HG02852 (cell line): Measurements from ENCODE around the gene ROBO1.
"Not testable (repeated sequence)": the region's sequence is repeated elsewhere in the genome, so short reads cannot be mapped to it uniquely, and the experiment has no call there.

Experiments
- ATAC-seq: cut with Tn5 transposase; IDR thresholded peaks from one replicate; pipeline ENCODE4 v1.9.1; 2021; ENCODE audit warnings: mild to moderate bottlenecking, moderate library complexity; ENCODE audit not compliant: unreplicated experiment

Gene ROBO1

DNA sequence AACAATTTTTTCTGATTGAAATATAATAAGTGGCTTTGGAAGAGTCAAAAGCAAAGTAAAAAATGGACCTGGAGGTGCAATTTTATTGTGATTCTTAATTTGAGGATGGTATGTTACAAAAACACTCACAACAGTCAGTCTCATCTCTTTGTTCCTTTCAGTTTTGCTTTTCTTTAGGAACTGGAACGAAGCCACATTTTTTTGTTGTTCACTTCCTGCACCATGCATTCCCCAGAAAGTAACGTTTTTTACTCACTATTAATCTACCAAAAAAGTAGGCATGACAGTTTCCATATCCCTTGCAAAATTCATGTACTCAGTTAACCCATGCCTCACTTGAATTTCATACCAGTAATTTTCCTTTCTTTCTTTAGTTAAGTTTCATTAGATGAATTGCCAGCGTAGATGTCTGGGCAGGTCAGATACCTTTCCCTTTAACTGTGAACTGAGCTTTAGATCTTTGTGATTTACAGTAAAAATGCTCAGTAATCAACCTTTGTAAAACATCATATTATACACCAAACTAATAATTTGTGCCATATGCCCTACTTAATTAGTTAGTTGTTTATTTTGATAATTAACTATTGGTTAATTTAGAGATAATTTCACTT, 384.3 kb downstream of the ROBO1 start:
- ATAC-seq: no peak

DNA sequence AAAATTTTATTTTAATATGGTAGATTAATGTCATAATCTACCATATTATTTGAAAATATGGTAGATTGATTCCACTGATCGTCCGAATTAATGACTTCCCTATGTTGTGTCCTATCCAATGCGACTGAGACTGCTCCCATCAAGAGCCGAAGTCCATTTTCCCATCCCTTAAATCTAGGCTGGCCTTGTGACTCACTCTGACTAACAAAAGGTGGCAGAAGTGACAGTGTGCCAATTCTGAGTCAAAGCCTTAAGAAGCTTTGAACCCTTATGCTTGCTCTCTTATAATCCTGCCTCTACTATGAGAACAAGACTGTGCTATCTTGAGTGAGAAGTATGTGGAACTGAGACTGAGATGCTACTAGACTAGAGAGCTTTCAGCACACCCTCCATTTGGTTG, 387.2 kb downstream of the ROBO1 start:
- ATAC-seq: no peak

GRCh38 chr3:79378064-79378463, 389.7 kb downstream of the ROBO1 start:
- ATAC-seq: no peak

GRCh38 chr3:79369306-79369705, 398.5 kb downstream of the ROBO1 start:
- no peak for ATAC-seq

- ATAC-seq: no peak
Observed at GRCh38 chr3:79368403-79368802, 399.4 kb downstream of the ROBO1 start.

GRCh38 chr3:79367803-79368202, 400.0 kb downstream of the ROBO1 start:
- ATAC-seq: no peak

- no peak for ATAC-seq
Observed at GRCh38 chr3:79367066-79367465, 400.7 kb downstream of the ROBO1 start.

- ATAC-seq: no peak
Observed at GRCh38 chr3:79366414-79366813, 401.4 kb downstream of the ROBO1 start.

GRCh38 chr3:79364784-79365183, 403.0 kb downstream of the ROBO1 start:
- no peak for ATAC-seq

DNA sequence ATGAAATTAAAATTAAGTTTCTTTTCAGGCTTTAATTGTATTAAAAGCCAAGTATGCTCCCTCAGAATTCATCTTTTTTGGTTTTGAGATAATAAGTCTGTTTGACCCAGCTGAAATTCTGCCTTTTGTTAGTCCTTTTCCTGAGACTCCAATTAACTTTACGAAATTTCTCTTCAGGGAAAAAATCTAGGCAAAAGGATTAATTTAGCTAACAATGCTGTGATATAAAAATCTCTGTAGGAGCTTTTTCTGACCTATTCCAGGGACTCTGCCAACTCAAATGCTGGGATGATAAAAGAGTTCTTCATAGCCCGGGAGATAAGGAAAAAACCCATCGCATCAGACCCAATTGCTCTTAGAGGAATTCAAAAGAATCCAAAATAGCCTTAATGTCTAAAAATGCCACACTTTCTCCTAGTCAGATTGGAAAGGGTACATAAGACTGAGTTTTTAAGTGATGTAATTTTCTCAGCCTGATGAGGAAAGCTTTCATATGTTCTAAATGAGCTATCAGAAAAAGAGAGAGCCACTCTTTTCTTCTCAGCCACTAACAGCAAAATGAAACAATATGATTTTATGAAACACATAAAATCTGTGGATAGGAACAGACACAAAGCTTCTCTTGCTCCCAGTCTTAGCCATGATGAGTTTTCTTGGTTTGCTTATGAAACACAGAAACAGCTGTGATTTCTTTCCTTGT, 405.1 kb downstream of the ROBO1 start:
- no peak for ATAC-seq

DNA sequence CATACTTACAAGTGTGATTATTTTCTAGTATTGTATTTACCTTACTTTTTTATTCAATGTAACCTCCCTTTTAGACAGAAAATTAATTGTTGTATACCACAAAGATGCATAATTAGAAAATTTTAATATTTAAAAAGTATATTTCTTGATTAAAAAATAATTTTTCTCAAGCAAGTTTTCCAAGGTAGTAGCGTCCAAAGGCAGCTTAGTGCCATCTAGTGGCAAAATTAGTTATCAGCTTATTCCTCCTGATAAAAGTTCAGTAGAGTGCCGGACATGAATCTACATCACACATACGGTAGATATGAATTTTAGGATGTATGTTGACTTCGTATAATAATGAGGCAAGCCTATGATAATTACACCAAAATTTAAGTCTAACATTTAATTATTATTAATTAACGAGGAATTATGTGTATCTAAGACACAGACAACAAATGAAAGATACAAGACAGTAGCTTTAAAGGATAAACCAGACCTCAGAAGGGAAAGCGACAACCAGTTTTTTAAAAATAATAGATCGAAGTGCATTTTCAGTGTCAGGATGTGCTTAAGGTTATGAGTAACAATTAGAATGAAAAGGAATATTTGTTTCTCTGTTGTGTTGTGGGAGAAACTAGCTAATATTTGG, 405.9 kb downstream of the ROBO1 start:
- ATAC-seq: peak; percentile 82

GRCh38 chr3:79358327-79358726, 409.5 kb downstream of the ROBO1 start:
- ATAC-seq: no peak

DNA sequence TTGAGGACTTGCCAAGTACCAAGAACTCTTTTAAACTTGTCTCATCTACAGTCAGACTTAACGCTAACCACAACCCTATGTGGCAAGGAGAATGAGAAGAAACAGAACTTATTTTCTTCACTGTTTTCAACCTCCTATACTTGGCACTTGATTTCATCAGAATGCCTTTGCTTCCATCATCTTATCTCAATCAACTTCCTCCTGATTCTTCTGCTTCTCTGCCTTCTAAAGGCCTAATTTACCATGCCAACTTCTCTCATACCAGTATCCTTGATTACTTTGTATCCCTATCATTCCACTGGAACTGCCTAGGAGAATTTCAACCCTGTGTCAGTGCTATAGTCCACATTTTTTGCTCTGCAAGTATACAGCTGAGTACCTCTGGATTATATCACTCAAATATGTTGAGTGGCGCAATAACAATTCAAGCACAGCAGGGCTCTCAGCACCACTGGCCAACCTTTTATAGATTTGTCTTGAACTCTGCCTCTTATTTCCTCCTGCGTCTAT, 413.6 kb downstream of the ROBO1 start:
- ATAC-seq: no peak

DNA sequence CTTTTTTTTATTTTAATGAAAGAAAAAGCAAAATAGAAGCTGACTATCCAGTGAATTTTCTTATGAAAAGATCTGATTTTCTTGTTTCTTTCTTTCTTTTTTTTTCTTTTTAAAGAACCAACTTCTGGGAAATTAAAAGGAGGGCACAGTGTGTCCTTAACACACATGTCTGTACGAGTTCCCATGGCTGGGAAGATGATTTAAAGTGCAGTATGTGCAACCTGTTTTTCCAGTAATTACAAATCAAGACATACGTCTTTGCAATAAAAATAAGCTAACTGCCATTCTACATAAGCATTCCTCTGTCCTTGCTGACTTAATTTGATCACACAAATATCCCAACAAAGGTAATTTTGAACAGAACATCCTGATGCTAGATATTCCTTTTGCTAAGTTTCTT, 416.1 kb downstream of the ROBO1 start:
- ATAC-seq: no peak

DNA sequence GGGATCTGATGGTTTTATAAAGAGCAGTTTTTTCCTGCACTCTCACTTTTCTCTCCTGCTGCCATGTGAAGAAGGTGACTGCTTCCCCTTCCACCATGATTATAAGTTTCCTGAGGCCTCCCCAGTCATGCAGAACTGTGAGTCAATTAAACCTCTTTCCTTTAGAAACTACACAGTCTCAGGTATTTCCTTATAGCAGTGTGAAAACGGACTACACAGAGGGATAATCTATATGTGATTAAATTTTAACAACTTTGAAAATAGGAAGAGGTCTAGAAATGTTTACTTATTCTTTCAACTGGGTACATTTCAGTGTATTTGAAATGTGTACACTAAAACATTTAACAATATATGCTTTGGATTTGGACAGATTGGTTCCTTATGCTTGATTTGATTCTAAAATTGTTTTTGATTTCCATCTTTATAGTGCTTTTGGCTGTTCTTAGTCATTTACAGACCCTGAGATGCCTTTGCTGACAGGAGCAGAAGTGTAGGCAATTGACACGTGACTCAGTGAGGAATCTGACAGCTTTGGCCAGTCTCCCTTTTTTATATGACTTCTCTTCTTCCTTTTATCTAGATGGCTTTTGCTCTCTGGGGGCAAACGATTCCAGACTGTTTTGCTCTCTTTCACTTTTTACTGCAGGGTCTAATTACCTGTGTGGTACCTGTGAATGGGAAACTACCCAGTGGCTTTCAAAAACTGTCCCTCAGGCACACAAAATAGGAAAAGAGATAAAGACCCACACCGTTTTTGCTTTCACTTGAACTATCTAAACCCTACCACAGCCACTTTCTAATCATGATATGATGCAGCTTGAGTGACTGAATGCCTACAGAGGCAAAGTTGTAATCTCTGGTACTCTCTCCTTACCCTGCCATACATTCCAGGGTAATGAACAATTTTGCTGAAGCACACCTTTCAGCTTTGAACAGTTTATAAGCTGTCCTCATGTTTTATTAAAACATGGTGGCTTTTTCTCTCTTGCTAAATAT, 422.6 kb downstream of the ROBO1 start:
- no peak for ATAC-seq

- no peak for ATAC-seq
Observed at GRCh38 chr3:79341961-79342360, 425.8 kb downstream of the ROBO1 start.

- ATAC-seq: no peak
Observed at GRCh38 chr3:79339846-79340245, 428.0 kb downstream of the ROBO1 start.

- ATAC-seq: no peak
Observed at GRCh38 chr3:79337798-79338197, 430.0 kb downstream of the ROBO1 start.

DNA sequence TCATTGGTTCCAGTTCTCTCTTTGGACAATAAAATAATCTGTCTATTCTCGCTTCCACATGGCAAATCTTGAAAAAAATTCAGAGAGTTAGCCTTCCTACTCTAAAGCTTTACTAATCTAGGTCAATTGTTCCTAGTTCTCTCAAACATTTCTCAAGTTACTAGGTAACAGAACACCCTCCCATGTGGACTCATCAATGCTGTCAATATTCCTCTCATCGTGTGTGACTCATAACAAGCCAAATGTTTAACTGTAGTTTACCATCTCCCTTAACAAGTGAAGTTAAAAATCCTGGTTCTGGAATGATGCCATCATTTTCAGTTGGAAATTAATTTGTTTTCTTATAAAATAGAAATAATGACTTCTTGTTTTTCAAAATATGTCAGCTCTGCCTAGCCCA, 438.6 kb downstream of the ROBO1 start:
- ATAC-seq: no peak

DNA sequence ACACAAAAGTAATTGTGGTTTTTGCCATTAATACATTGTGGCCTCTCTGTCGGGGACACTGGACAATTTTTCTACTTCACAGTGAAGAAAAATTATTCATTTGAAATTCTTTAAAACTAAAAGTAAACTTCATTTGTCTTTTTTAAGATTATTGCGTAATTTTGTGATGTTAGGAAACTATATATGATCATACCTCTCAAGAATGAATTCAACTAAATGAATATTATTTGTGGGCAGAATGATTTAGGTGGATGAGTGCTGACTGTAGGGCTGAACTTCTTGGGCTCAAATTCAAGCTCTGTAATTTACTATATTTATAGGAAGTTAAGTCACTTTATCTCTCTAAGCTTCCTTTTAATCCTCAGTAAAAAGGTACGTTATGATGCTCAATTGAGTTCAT, 441.2 kb downstream of the ROBO1 start:
- no peak for ATAC-seq

- not testable (repeated sequence) for ATAC-seq
Observed at GRCh38 chr3:79325833-79326383, 441.9 kb downstream of the ROBO1 start.
